GM18858 (cell line): ENCODE results near the gene TFPI2.

Source experiments
- ATAC-seq: cut with Tn5 transposase; IDR thresholded peaks from one replicate; pipeline ENCODE4 v1.9.1; 2021; ENCODE audit not compliant: unreplicated experiment

TFPI2 gene

GRCh38 chr7:93910076-93910994, 19.8 kb upstream of the TFPI2 start:
- no peak for ATAC-seq

DNA sequence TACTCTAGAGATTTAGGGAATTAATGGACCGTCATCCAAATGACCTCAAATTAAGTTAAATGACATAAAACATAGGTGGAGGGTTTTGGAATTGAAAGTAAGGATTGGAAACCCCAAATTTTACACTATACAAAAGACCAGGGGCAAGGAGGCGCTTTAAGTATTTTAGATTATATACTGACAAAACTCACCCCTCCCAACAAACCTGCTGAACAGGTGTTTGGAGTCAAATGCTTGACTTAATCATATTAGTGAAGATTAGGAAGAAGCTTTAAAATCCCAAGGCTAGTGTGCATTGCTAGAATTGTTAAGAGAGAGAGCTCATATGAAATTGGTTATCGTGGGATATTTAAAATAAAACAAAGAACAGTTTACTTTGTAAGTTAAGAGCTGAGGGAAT, 15.7 kb upstream of the TFPI2 start, which contains the start of gene GNGT1:
GNGT1 (plus strand) TSS at position 301 of the 400 bp plus-strand sequence. CDS start 180 bp downstream, outside the sequence.
- no peak for ATAC-seq

GRCh38 chr7:93902777-93903423, 12.3 kb upstream of the TFPI2 start:
- ATAC-seq: no peak

- ATAC-seq: no peak
Measured at GRCh38 chr7:93897680-93898079, 7.1 kb upstream of the TFPI2 start.

GRCh38 chr7:93895859-93896600, 5.5 kb upstream of the TFPI2 start:
- ATAC-seq: no peak

GRCh38 chr7:93894966-93895640, 4.5 kb upstream of the TFPI2 start:
- no peak for ATAC-seq

DNA sequence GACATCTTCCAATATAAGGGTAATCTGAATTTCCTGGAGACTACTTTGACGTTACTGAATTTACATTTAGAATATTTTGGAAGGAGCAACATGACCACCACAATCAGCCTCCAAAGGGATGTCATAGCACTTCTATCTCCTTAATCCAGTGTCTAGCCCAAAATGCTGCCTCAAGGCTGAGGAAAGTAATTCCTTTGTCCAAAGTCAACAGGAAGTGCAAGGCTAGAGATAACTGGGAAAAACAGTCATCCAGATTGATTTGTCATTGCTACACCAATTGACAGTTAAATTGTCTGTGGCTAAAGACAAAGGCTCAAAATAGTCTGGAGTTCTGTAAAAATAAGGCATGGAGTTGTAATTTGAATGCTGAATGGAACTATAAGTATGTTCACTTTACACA, 3.9 kb upstream of the TFPI2 start:
- no peak for ATAC-seq

DNA sequence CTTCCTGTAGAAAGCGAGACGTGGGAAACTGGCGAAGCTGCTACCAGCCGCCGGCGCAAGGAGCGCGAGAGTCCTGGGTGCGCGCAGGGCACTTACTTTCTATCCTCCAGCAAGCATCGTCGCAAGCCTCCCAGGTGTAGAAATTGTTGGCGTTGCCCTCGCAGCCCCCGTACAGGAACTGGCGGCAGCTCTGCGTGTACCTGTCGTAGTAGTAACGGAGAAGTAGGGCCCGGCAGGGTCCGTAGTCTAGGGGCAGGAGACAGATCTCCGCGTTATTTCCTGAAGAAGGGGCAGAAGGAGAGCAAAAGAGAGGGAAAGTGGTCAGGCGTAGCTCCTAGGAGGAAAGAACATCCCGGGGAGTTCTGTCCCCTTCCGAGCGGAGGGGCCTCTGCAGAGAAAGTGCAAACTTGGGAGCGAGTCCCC, 501 bp downstream of the TFPI2 start:
- ATAC-seq: no peak

GRCh38 chr7:93889261-93889660, 1.3 kb downstream of the TFPI2 start:
- no peak for ATAC-seq

- ATAC-seq: no peak
Measured at GRCh38 chr7:93884541-93884940, 6.0 kb downstream of the TFPI2 start.

DNA sequence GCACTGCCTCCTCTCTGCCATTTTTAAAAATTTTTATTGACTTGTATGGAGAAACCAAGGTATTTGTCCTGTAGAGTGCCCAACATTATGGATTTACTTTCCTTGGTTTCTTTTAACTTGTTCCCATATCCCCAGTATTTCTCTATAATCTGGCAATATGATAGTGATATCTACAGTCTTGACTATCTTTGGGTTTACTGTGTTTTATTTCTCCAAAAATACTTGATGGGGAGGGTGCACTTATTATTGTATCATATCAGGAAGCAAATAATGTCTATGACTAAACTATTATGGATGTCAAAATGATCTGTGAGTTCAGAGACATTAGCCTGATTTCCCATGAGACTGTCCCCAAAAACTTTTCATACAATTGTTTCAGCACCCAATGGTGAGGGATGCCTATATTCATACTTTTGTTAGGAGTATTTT, 6.6 kb downstream of the TFPI2 start:
- no peak for ATAC-seq

DNA sequence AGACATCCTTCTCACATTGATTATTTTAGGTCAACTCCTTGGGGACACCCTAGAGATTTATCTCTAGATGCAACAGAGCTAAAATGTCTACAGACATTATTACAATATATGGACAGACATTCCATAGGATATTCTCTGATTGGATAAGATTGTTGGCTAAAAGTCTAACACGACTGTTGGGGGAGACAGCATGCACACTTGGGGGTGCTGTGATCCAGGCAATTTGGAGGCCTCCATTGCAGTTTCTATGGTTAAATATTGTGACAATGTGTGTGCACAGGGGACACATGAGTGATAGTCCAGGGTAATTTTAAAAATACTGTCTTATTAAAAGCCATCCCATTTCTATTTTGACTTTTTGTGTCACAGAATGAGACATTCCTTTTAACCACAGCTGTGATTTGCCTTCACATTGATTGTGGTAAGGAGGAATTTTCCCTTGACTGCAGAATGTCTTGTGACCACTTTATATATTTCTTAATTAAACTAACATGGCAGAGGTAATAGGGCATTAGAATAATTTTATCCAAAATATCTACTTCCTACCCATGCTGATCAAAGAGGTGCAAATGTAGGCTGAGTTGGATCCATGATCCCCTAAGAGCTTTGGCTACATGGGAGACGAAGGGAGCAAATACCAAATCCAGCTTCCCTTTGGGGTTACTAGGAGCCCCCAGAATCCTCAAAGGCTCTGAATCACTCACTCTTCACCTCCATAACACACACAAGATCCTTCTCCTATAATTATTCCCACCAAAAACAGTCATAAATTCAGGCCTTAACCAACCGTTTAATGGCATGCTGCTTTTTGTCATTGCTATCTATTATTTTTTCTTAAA, 7.3 kb downstream of the TFPI2 start:
- ATAC-seq: no peak

GRCh38 chr7:93882468-93882867, 8.1 kb downstream of the TFPI2 start:
- no peak for ATAC-seq

GRCh38 chr7:93879356-93879755, 11.2 kb downstream of the TFPI2 start:
- no peak for ATAC-seq

- no peak for ATAC-seq
Measured at GRCh38 chr7:93877742-93878141, 12.8 kb downstream of the TFPI2 start.

GRCh38 chr7:93873998-93874574, 16.5 kb downstream of the TFPI2 start:
- ATAC-seq: no peak

DNA sequence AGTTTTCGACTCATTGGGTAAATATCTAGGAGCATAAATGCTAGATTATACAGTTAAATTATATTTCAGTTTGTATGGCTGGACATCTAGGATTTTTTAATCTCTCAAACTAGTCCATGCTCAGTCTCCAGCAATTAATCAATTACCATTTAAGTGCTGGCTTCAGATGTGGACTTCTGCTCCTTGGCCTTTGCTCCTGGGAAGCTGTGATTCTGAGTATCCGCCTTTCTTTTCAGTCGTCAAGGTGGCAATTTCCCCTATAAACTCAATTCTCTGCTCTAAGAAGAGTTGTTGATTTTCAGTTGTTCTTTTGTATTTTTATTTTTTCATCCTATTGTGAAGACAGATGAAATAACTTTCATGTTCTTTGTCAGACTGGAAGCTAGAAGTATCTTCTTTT, 23.7 kb downstream of the TFPI2 start:
- ATAC-seq: no peak

DNA sequence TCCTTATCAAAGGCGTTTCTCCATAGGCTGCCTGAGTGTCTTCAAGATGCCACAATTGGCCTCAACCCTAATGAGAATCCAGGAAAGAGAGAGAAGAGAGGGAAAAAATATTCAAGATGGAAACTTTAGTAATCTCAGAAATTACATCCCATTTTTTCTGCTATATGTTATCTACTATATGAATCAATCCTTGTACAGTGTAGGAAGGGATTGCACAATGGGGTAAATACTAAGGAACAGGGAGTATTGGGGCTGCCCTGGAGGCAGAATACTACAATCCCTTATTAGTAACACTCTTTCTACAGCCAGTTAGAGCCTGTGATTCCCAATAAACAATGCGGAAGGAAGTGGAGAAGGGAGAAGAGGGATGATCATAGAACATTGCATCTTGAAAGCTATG, 27.9 kb downstream of the TFPI2 start:
- ATAC-seq: no peak

DNA sequence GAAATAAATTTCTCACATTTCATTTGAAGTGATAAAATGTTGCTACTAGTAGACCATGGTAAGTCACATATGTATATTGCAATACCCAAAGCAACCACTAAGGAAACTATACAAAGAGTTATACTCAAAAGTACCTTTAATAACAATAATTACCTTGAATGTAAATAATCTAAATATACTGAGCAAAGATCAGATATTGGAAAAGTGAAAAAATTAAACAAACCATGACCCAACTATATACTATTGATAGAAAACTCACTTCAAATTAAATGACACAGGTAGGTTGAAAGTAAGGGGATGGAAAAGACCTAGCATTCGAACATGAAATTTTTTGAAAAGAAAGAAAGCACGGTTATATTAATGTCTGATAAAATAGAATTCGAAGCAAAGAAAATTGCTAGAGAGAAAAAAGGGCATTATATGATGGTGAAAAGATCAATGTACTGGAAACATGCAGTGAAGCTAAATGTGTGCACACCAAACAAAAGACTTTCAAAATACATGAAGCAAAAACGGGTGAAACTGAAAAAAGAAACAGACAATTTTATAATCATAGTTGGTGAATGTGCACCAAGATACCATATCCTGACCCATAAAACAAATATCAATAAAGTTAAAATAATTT, 29.1 kb downstream of the TFPI2 start:
- no peak for ATAC-seq
